Upper lobe of right lung (tissue), 1 donor: Measurements from ENCODE around the gene HEXD. TPM values are rescaled to one million over a fixed set of nuclear protein-coding genes. Genes with fewer than 3 reads are reported as not detected.

Experiments used
- ATAC-seq: fragments of 200-7000 bp; cut with Tn5 transposase; one replicate; pipeline ENCODE4 v1.9.1; 2020; ENCODE audit warnings: mild to moderate bottlenecking, moderate library complexity
- DNase-seq: peaks from one replicate; pipeline ENCODE4 v3.0.0-alpha.2; 2020
- H3K27ac ChIP-seq: fragments of 200-600 bp; one replicate; pipeline ENCODE4 v1.8.0; 2022
- H3K27me3 ChIP-seq: fragments of 200-600 bp; one replicate; pipeline ENCODE4 v1.8.0; 2022; ENCODE audit warnings: mild to moderate bottlenecking
- H3K36me3 ChIP-seq: fragments of 200-600 bp; one replicate; pipeline ENCODE4 v1.8.0; 2022
- H3K4me1 ChIP-seq: fragments of 200-600 bp; one replicate; pipeline ENCODE4 v1.8.0; 2022
- H3K4me3 ChIP-seq: fragments of 200-600 bp; one replicate; pipeline ENCODE4 v1.8.0; 2022; ENCODE audit warnings: mild to moderate bottlenecking
- H3K9me3 ChIP-seq: fragments of 200-600 bp; one replicate; pipeline ENCODE4 v1.8.0; 2022
- CTCF ChIP-seq: fragments of 200-600 bp; IDR thresholded peaks from one replicate; pipeline ENCODE4 v1.8.0; 2022; ENCODE audit warnings: antibody characterized with exemption
- intact Hi-C: fragments of 100-400 bp; cut with DNase I; formaldehyde crosslinking; loops from one replicate; pipeline ENCODE4 v1.11.0; 2022
- total RNA-seq: library from RNA; stranded (reverse); fragmentation: NEBNext Ultra II Directional; extraction: Animal tissue kit (Norgen Biotek cat#: 25700); gene quantifications from one replicate; pipeline ENCODE4 v1.2.1, GENCODE V29; 2021
- donor health status: DM: no; HTN: yes; CAD: no; lungs with severe emphysema.

The HEXD gene
- total RNA-seq, 1 donor from 2014 or later = 49.1 TPM

- H3K4me3 ChIP-seq = no peak overlapping the region
- no peaks in the 10 kb centered on the region for H3K9me3 ChIP-seq
- H3K27ac ChIP-seq = no peak overlapping the region
- H3K27me3 ChIP-seq = no peaks in the 10 kb centered on the region
- no peak for ATAC-seq
- TF ChIP-seq CTCF = no peak
- no peak for DNase-seq
- peaks cover 13% of the 10 kb centered on the region for H3K36me3 ChIP-seq
- intact Hi-C loops = no loop called here
- no peaks in the 10 kb centered on the region for H3K4me1 ChIP-seq
Measured at GRCh38 chr17:82392941-82393340, 25.2 kb upstream of the HEXD start.

GRCh38 chr17:82394278-82394677 is 23.9 kb upstream of the HEXD start:
- no peaks in the 10 kb centered on the region for H3K27me3 ChIP-seq
- no peak overlapping the region for H3K27ac ChIP-seq
- no peak overlapping the region for H3K4me3 ChIP-seq
- H3K4me1 ChIP-seq = no peaks in the 10 kb centered on the region
- DNase-seq = no peak
- no peaks in the 10 kb centered on the region for H3K9me3 ChIP-seq
- intact Hi-C loops = no loop called here
- TF ChIP-seq CTCF = no peak
- H3K36me3 ChIP-seq = peaks cover 13% of the 10 kb centered on the region
- no peak for ATAC-seq

GRCh38 chr17:82396601-82397435 is 21.3 kb upstream of the HEXD start:
- intact Hi-C loops = no loop called here

GRCh38 chr17:82397449-82398335 is 20.5 kb upstream of the HEXD start:
- DNase-seq (no peak), ATAC-seq (no peak)
- peaks cover 18% of the 10 kb centered on the region for H3K36me3 ChIP-seq
- no peak for TF ChIP-seq CTCF
- H3K4me3 ChIP-seq = no peak overlapping the region
- H3K27me3 ChIP-seq = no peaks in the 10 kb centered on the region
- H3K27ac ChIP-seq = no peak overlapping the region
- H3K4me1 ChIP-seq = peaks cover 7% of the 10 kb centered on the region
- no peaks in the 10 kb centered on the region for H3K9me3 ChIP-seq
- intact Hi-C loops = no loop called here

More at GRCh38 chr17:82396601-82397435, 21.3 kb upstream of the HEXD start:
- no peak for DNase-seq
- Histone ChIP-seq H3K4me1 (peaks cover 7% of the 10 kb centered on the region), H3K27me3 (no peaks in the 10 kb centered on the region), H3K9me3 (no peaks in the 10 kb centered on the region), H3K27ac (no peak overlapping the region), H3K36me3 (peaks cover 17% of the 10 kb centered on the region), H3K4me3 (no peak overlapping the region)
- no peak for ATAC-seq
- no peak for TF ChIP-seq CTCF

- ATAC-seq = no peak
Measured at GRCh38 chr17:82399041-82399441, 19.1 kb upstream of the HEXD start.

More at GRCh38 chr17:82399041-82399441, 19.1 kb upstream of the HEXD start:
- no peak for DNase-seq
- H3K4me3 ChIP-seq = no peak overlapping the region
- H3K4me1 ChIP-seq = peaks cover 7% of the 10 kb centered on the region
- no peaks in the 10 kb centered on the region for H3K9me3 ChIP-seq
- no peaks in the 10 kb centered on the region for H3K27me3 ChIP-seq
- intact Hi-C loops = no loop called here
- no peak overlapping the region for H3K27ac ChIP-seq
- no peak for TF ChIP-seq CTCF
- H3K36me3 ChIP-seq = peaks cover 29% of the 10 kb centered on the region
